T47D (cell line): ENCODE results near the gene PDYN.

ENCODE experiments used
- DNase-seq, 2 experiments: peaks; one replicate each; pipeline versions ENCODE4 v3.0.0 to v3.0.0-alpha.2; 2011 to 2012; ENCODE audit warnings: low read depth in 1 of 2, low spot score in 1 of 2
- JUND ChIP-seq: IDR thresholded peaks from 2 replicates; pipeline ENCODE4 v1.6.1; 2012; ENCODE audit warnings: low read depth
- in situ Hi-C: cut with HindIII; loops from 2 replicates; pipeline ENCODE4 v1.10.0; 2016; ENCODE audit warnings: low sequenced_read_pairs, low pct_unique_long_range_greater_than_20kb

PDYN gene

GRCh38 chr20:1943275-1944002 is 50.4 kb downstream of the PDYN start:
- TF ChIP-seq JUND: no peak
- in situ Hi-C loops: no loop called here
- no peak for DNase-seq

DNA sequence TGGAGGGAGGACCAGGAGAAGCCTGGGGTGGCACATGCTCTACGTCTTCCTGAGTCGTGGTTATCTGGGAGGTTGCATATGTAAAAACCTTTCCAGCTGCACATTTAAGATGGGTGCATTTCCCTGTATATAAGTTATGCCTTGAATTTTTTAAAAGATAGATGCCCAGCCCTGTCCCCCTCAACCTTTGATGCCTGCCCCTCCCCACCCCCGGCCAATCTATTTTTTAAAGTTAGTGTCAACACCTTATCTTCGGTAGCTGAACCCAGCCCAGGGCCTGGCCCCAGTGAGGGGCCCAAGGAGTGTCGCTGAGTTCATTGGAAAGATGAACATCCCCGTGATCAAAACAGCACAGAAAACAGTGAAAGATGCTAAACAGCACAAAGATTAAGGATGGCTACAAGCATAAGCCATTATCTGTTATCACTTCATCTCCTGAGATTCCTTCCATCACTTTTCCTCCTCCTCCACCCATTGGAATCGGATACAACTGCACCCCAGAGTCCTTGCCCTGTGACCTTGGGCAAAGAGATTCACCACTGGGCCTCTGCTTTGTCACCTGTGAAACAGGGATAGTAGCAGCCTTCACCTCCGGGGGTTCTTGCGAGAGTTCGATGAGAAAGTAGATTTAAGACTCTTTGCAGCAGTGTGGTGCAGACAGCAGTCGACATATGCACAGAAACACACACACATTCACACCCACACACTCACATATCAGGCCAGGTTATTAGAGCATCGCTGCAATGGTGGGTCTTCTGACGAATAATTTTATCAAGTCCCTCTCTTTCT is 51.2 kb downstream of the PDYN start:
- no peak for TF ChIP-seq JUND
- in situ Hi-C loops: no loop called here
- DNase-seq: no peak

GRCh38 chr20:1942061-1942460 is 51.8 kb downstream of the PDYN start:
- in situ Hi-C loops: no loop called here
- no peak for DNase-seq
- TF ChIP-seq JUND: no peak

DNA sequence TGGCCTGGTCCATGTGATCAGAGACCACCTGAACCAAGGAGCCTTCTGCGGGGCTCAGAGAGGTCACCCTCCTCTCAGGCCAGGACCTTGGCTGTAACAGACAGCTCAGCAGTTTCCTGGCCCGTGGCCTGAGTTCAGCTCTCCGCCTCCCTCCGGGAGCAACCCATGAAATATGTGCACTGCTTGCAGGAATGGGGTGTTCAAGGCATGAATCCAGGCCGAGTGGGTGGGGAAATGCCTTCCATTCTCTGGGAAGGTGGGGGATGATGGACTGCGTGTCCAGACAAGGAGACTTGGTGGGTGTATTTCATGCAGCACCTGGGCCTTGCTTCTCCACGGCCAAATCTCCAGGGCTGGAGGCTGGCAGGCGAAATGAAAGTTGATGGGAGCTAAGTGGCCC is 52.6 kb downstream of the PDYN start:
- TF ChIP-seq JUND: no peak
- in situ Hi-C loops: no loop called here
- DNase-seq: no peak

- in situ Hi-C loops: no loop called here
- DNase-seq: no peak
- TF ChIP-seq JUND: no peak
Measured at GRCh38 chr20:1940581-1940980, 53.3 kb downstream of the PDYN start.

GRCh38 chr20:1939270-1939595 is 54.6 kb downstream of the PDYN start:
- no peak for TF ChIP-seq JUND
- in situ Hi-C loops: no loop called here
- DNase-seq: no peak

DNA sequence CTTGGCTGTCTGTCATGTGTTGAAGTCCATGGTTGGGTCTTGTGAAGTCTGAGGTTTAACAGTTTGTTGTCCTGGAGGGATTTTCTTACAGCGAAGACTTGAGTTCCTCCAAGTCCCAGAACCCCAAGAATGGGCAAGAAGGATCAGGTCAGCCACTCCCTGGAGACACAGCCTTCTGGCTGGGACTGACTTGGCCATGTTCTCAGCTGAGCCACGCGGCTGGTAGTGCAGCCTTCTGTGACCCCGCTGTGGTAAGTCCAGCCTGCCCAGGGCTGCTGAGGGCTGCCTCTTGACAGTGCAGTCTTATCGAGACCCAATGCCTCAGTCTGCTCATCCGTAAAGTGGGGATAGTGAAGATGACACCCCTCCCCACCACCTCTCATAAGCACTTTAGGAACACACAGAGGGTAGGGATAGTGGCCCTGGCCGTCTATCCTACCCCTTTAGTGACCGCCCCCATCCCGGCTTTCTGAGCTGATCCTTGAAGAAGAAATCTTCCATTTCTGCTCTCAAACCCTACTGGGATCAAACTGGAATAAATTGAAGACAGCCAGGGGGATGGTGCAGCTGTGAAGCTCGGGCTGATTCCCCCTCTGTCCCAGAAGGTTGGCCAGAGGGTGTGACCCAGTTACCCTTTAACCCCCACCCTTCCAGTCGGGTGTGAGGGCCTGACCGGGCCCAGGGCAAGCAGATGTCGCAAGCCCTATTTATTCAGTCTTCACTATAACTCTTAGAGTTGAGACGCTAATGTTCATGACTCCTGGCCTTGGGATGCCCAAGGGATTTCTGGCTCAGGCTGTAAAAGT is 55.2 kb downstream of the PDYN start:
- in situ Hi-C loops: no loop called here

GRCh38 chr20:1937316-1937976 is 56.4 kb downstream of the PDYN start:
- TF ChIP-seq JUND: no peak
- in situ Hi-C loops: no loop called here
- peak in 1 of 2 experiments; percentile 15 for DNase-seq

More for the DNA sequence above, 55.2 kb downstream of the PDYN start:
- no peak for DNase-seq
- no peak for TF ChIP-seq JUND

DNA sequence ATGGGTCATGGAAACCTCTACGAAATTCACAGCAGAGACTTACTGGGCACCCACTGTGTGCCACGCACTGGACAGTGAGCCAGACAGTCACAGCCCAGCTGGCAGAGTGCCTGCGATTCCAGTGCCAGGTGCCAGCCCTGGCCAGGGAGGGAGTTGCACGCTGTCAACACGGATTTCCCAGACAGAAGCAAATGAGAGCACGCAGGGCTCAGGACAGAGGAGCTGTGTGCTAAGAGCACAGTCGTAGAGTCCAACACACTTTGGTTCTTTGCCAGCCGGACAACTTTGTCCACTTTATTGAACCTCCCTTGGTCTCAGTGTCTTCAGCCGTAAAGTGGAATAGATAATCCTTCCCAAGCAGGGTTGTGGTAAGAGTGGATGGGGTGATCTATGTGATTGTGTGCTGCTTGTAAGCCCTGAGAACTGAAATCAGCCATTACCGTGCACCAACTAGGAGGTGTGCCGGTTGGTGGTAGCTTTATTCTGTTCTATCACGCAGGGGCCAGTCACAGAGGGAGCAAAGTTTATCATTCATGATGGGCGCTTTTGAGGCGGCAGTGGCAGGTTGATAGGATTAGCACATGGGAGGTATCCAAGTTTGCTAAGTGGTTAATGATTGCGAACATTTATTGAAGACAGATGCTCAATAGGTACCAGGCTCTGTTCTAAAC is 58.0 kb downstream of the PDYN start:
- peak in 1 of 2 experiments; percentile 10 for DNase-seq
- in situ Hi-C loops: no loop called here
- no peak for TF ChIP-seq JUND

DNA sequence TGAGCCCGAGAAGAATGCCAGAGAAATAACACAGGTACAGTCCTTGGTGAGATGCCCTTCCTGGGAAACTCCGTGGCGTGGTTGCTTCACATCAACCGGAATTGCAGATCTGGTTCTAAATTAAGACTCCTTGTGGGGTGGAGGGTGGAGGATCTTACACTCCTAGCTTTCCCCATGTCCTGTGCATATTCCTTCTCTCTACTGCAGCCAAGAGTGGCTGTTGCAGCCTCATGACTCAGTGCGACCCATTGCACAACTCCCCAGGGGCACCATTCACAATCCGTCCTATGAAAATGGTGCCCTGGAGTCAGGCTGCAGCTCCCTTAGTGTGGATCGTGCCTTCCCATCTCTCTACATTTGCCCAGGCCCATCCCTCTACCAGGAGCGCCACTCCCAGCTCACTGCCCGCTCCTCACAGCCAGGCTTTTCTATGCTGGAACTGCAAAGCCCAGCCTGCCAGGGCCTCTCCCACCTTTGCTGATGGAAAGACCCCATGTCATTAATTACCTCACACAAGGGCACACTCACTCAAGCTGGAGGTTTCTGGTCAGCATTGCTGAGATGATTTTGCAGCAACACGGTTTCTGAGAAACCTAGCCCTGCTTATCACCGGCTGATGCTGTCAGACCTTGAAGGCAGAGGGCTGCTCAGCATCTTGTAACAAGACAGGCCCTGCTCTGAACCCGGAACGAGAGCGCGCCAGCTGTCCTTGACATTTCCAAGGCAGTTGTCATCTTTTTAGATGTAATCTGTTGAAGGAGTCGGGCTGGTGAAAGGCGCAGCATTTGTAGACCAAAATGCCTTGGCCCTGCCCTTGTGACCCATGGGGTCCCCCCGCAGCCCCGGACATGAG is 58.9 kb downstream of the PDYN start:
- DNase-seq: no peak
- in situ Hi-C loops: no loop called here
- TF ChIP-seq JUND: no peak

DNA sequence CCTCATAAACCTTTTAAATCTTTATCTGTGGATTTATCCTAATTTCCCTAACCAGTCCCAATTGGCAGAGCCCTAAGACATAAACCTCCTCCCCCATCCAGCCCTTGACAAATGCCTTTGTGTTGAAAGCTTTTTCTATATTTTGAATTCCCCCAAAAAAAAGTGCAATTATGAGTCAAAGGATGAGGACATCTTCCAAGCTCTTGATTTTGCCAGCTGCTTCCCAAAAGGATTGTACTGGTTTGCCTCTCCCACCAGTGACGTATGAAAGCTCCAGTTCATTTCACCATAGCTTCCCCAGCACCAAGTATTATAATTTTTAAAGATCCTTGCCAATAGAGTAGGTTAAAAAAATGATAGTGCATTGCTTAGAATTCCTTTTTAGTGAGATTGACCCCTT is 59.7 kb downstream of the PDYN start:
- DNase-seq: no peak
- TF ChIP-seq JUND: no peak
- in situ Hi-C loops: no loop called here
